Skeletal muscle satellite cell (primary cell): ENCODE results near the gene DCP1B. TPM values are rescaled to one million over a fixed set of nuclear protein-coding genes. Genes with fewer than 3 reads are reported as not detected.

Source experiments
- H3K27me3 ChIP-seq: 2 replicates; pipeline ENCODE4 v1.7.0; 2013; ENCODE audit warnings: low read length; ENCODE audit not compliant: control insufficient read depth, insufficient read depth
- H3K36me3 ChIP-seq: 2 replicates; pipeline ENCODE4 v1.7.0; 2013; ENCODE audit warnings: mild to moderate bottlenecking, control low read depth, low read length; ENCODE audit not compliant: insufficient read depth
- H3K4me1 ChIP-seq: 2 replicates; pipeline ENCODE4 v1.7.0; 2013; ENCODE audit warnings: low read length; ENCODE audit not compliant: control insufficient read depth, insufficient read depth
- H3K4me2 ChIP-seq: 2 replicates; pipeline ENCODE4 v1.7.0; 2013; ENCODE audit warnings: mild to moderate bottlenecking, low read length
- H3K4me3 ChIP-seq: 2 replicates; pipeline ENCODE4 v1.7.0; 2013; ENCODE audit warnings: low read length
- H3K9ac ChIP-seq: 2 replicates; pipeline ENCODE4 v1.7.0; 2013; ENCODE audit warnings: mild to moderate bottlenecking, low read depth, low read length, moderate library complexity
- H3K9me3 ChIP-seq: replicated peaks from 2 replicates; pipeline ENCODE4 v1.7.0; 2013; ENCODE audit warnings: mild to moderate bottlenecking, control low read depth, low read length
- total RNA-seq: library from RNA; depleted of rRNA; stranded (reverse); fragments of >200 nt; gene quantifications from 2 replicates; pipeline ENCODE4 v1.2.3, GENCODE V29; 2012; rRNA removed

The DCP1B gene
- total RNA-seq: 10.0 and 10.6 TPM in 2 replicates

DNA sequence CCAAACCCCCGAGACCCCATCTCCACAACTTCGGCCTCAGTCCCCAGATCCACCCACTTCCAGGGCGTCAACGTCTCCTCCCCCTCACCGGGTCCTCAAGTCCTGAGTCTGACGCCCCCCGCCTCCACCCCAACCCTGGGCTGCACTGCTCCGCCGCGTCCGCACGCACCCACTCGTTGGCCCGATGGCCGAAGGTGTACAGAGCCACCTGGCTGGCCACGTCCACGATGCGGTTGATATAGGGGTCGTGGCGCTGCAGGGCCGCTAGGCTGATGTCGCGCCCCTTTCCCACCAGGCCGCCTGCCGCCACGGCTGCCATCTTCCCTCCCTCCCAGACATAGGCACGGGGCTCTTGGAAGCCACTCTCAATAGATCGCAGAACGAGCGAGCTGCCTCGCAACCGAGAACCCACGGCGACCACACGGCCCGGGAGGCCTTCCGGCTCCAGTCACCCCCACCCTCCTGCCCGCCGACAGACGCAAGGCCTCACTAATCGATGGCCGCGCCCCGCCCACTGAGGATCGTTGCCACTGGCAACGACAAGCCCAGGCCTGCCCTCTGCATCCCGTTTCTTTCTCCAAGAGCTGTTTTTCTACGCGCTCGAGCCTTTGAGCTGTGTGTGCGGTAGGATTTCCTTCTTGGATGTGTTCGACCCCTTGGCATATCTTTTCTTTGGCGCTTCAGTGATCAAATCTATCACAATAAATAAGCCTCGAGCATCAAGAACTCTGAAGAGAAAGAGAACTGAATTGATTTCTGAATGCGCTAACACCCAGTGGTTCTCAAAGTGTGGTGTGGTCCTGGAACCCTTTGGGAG lies at the start of gene DCP1B:
TSS of gene DCP1B (minus strand) at position 345 of the 817 bp plus-strand sequence. CDS start at position 319, 26 bp downstream.
- Histone ChIP-seq H3K36me3 (no peaks in the 10 kb centered on the region), H3K4me3 (peak within 1 kb of the TSS; percentile 94), H3K4me1 (peaks cover 6% of the 10 kb centered on the region), H3K4me2 (peak within 1 kb of the TSS; percentile 87), H3K9ac (peak within 1 kb of the TSS; percentile 94), H3K9me3 (no peaks in the 10 kb centered on the region), H3K27me3 (peaks cover 2% of the 10 kb centered on the region)

- H3K27me3 ChIP-seq: peaks cover 79% of the 10 kb centered on the region
- no peaks in the 10 kb centered on the region for H3K36me3 ChIP-seq
- H3K4me3 ChIP-seq: peak overlapping the region; percentile 71
- H3K9me3 ChIP-seq: no peaks in the 10 kb centered on the region
- peak overlapping the region; percentile 86 for H3K4me2 ChIP-seq
- peaks cover 5% of the 10 kb centered on the region for H3K4me1 ChIP-seq
- H3K9ac ChIP-seq: peak overlapping the region; percentile 56
Measured at GRCh38 chr12:2053691-2054090, 49.4 kb upstream of the DCP1B start.

- Histone ChIP-seq H3K4me3 (peak within 1 kb of the TSS; percentile 71), H3K4me2 (peak within 1 kb of the TSS; percentile 86), H3K36me3 (no peaks in the 10 kb centered on the region), H3K27me3 (peaks cover 82% of the 10 kb centered on the region), H3K4me1 (peaks cover 5% of the 10 kb centered on the region), H3K9ac (peak within 1 kb of the TSS; percentile 56), H3K9me3 (no peaks in the 10 kb centered on the region)
Measured at GRCh38 chr12:2052826-2053678, 48.8 kb upstream of the DCP1B start, which contains the start of gene CACNA1C. Gene CACNA1C, plus strand, starts transcription at chr12:2052987. Its CDS starts 576 bp downstream, at chr12:2053563.

GRCh38 chr12:2051700-2052621 lies 47.7 kb upstream of the DCP1B start:
- Histone ChIP-seq H3K36me3 (no peaks in the 10 kb centered on the region), H3K4me1 (peaks cover 5% of the 10 kb centered on the region), H3K4me3 (peak overlapping the region; percentile 66), H3K4me2 (peak overlapping the region; percentile 82), H3K9me3 (no peaks in the 10 kb centered on the region), H3K27me3 (peaks cover 82% of the 10 kb centered on the region), H3K9ac (no peak overlapping the region)

- peak overlapping the region; percentile 10 for H3K4me2 ChIP-seq
- no peak overlapping the region for H3K4me3 ChIP-seq
- H3K9me3 ChIP-seq: no peaks in the 10 kb centered on the region
- H3K27me3 ChIP-seq: peaks cover 83% of the 10 kb centered on the region
- no peaks in the 10 kb centered on the region for H3K36me3 ChIP-seq
- peaks cover 5% of the 10 kb centered on the region for H3K4me1 ChIP-seq
- no peak overlapping the region for H3K9ac ChIP-seq
Measured at GRCh38 chr12:2049604-2050540, 45.6 kb upstream of the DCP1B start.

- H3K36me3 ChIP-seq: no peaks in the 10 kb centered on the region
- no peak overlapping the region for H3K4me2 ChIP-seq
- H3K27me3 ChIP-seq: peaks cover 88% of the 10 kb centered on the region
- no peaks in the 10 kb centered on the region for H3K4me1 ChIP-seq
- no peak overlapping the region for H3K4me3 ChIP-seq
- H3K9me3 ChIP-seq: no peaks in the 10 kb centered on the region
- H3K9ac ChIP-seq: no peak overlapping the region
Measured at GRCh38 chr12:2047752-2048151, 43.5 kb upstream of the DCP1B start.

- H3K9me3 ChIP-seq: no peaks in the 10 kb centered on the region
- no peak overlapping the region for H3K4me3 ChIP-seq
- no peak overlapping the region for H3K4me2 ChIP-seq
- no peaks in the 10 kb centered on the region for H3K36me3 ChIP-seq
- H3K27me3 ChIP-seq: peaks cover 90% of the 10 kb centered on the region
- H3K4me1 ChIP-seq: no peaks in the 10 kb centered on the region
- no peak overlapping the region for H3K9ac ChIP-seq
Measured at GRCh38 chr12:2046957-2047356, 42.7 kb upstream of the DCP1B start.

GRCh38 chr12:2044165-2044564 lies 39.9 kb upstream of the DCP1B start:
- Histone ChIP-seq H3K9me3 (no peaks in the 10 kb centered on the region), H3K9ac (no peak overlapping the region), H3K36me3 (no peaks in the 10 kb centered on the region), H3K4me1 (no peaks in the 10 kb centered on the region), H3K4me2 (no peak overlapping the region), H3K4me3 (no peak overlapping the region), H3K27me3 (peaks cover 85% of the 10 kb centered on the region)

- Histone ChIP-seq H3K27me3 (peaks cover 85% of the 10 kb centered on the region), H3K4me2 (no peak overlapping the region), H3K9ac (no peak overlapping the region), H3K4me3 (no peak overlapping the region), H3K4me1 (no peaks in the 10 kb centered on the region), H3K36me3 (no peaks in the 10 kb centered on the region), H3K9me3 (no peaks in the 10 kb centered on the region)
Measured at GRCh38 chr12:2043054-2043453, 38.8 kb upstream of the DCP1B start.

DNA sequence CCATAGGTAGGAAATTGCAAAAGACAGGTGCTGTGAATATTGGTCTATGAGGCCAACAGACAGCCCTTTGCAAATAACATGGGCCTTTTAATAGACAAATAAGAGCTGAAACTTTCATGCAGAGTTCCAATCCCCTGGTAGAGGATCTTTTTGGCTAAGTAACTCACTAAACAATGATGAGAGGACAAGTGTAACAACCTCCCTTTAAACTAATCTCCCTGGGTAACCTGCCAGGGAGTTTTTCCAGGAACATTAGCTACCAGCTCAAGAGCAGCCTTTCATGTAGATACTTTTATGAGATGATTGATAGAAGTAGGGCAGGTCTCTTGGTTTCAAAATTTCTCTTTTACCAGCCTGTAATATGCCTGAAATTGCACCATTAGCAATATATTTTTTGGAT lies 34.8 kb upstream of the DCP1B start:
- Histone ChIP-seq H3K36me3 (no peaks in the 10 kb centered on the region), H3K9me3 (no peaks in the 10 kb centered on the region), H3K4me3 (no peak overlapping the region), H3K9ac (no peak overlapping the region), H3K4me1 (peaks cover 4% of the 10 kb centered on the region), H3K27me3 (peaks cover 79% of the 10 kb centered on the region), H3K4me2 (no peak overlapping the region)
